HepG2 (cell line): ENCODE data around the gene WDR27. TPM values are rescaled to one million over a fixed set of nuclear protein-coding genes. Genes with fewer than 3 reads are reported as not detected.

Source experiments
- ATAC-seq: fragments of 200-7000 bp; cut with Tn5 transposase; 3 replicates; pipeline ENCODE4 v1.9.1; 2020; ENCODE audit warnings: mild to moderate bottlenecking, moderate library complexity
- BruUV-seq: library from RNA; stranded (reverse); fragments of 400-500 nt; replicated peaks from 2 replicates; lab custom pipeline; 2021; lab: Mats Ljungman, UMichigan
- CTCF ChIA-PET: fragments of 300-600 bp; formaldehyde crosslinking; extraction: SDS; loops from one replicate; lab custom pipeline; 2021; ENCODE audit warnings: low total read pairs, inconsistent platforms, low intra/inter-chr PET ratio; lab: Yijun Ruan, JAX
- POLR2A ChIA-PET: fragments of 350-600 bp; sonication (Branson Sonifier 250); formaldehyde crosslinking; loops from one replicate; lab custom pipeline; 2020; ENCODE audit warnings: antibody characterized with exemption, inconsistent platforms; lab: Yijun Ruan, JAX
- DNase-seq: peaks from one replicate; pipeline ENCODE4 v3.0.0-alpha.2; 2015; ENCODE audit warnings: low spot score
- FAIRE-seq: peaks from 3 replicates; lab custom pipeline; 2011; peaks lifted over from hg19 to GRCh38; lab: Jason Lieb, UNC
- H2AFZ ChIP-seq: one replicate; pipeline ENCODE4 v1.6.1; 2011; ENCODE audit warnings: low read length, inconsistent platforms
- H3K27ac ChIP-seq: fragments of 300-600 bp; 3 replicates; pipeline ENCODE4 v1.8.0; 2011; ENCODE audit warnings: mixed run types, mild to moderate bottlenecking, mixed read lengths, low read length, inconsistent platforms; ENCODE audit not compliant: insufficient read depth; ENCODE audit errors: extremely low read length
- H3K27me3 ChIP-seq, 2 experiments: fragments of 200-600 bp in 1 of 2; 2 replicates in 1 of 2; 3 replicates in 1 of 2; pipeline versions ENCODE4 v1.6.0 to v1.8.0; 2011; ENCODE audit warnings: low read length in 2 of 2, mild to moderate bottlenecking in 2 of 2, moderate library complexity in 2 of 2, inconsistent platforms in 1 of 2; ENCODE audit not compliant: insufficient read depth in 2 of 2, control insufficient read depth in 1 of 2
- H3K36me3 ChIP-seq, 2 experiments: fragments of 200-600 bp in 1 of 2; replicated peaks in 1 of 2; 2 replicates in 1 of 2; 3 replicates in 1 of 2; pipeline versions ENCODE4 v1.5.1 to v1.8.0; 2011; ENCODE audit warnings: low read length in 2 of 2, inconsistent platforms in 1 of 2; ENCODE audit not compliant: insufficient read depth in 2 of 2, control insufficient read depth in 1 of 2
- H3K4me1 ChIP-seq: 2 replicates; pipeline ENCODE4 v1.5.1; 2012; ENCODE audit warnings: low read length, inconsistent platforms; ENCODE audit not compliant: insufficient read depth
- H3K4me2 ChIP-seq: 2 replicates; pipeline ENCODE4 v1.6.0; 2011; ENCODE audit warnings: low read depth, low read length, inconsistent platforms
- H3K4me3 ChIP-seq, 3 experiments: fragments of 200-600 bp in 1 of 3; sonication (generic), shearing (Covaris generic) in 1 of 3; replicated peaks in 1 of 3; 2 replicates each; pipeline ENCODE4 v1.5.1; 2011 to 2016; ENCODE audit warnings: low read length in 3 of 3, inconsistent platforms in 2 of 3, low read depth in 2 of 3, mild to moderate bottlenecking in 2 of 3, control low read depth in 1 of 3, mixed read lengths in 1 of 3; ENCODE audit not compliant: insufficient read depth in 1 of 3
- H3K79me2 ChIP-seq: one replicate; pipeline ENCODE4 v1.6.1; 2011; ENCODE audit warnings: low read length, inconsistent platforms; ENCODE audit not compliant: insufficient read depth
- H3K9ac ChIP-seq: 2 replicates; pipeline ENCODE4 v1.6.0; 2011; ENCODE audit warnings: mild to moderate bottlenecking, low read depth, low read length, inconsistent platforms; ENCODE audit not compliant: insufficient read depth
- H3K9me3 ChIP-seq: 2 replicates; pipeline ENCODE4 v1.5.1; 2012; ENCODE audit warnings: mild to moderate bottlenecking, low read length
- H4K20me1 ChIP-seq: 2 replicates; pipeline ENCODE4 v1.6.0; 2011; ENCODE audit warnings: inconsistent platforms, mild to moderate bottlenecking, low read length, moderate library complexity; ENCODE audit not compliant: insufficient read depth
- CBX1 ChIP-seq: IDR thresholded peaks from one replicate; pipeline ENCODE4 v1.6.1; 2016; ENCODE audit warnings: antibody characterized with exemption, low read depth
- HNF4G ChIP-seq, 2 experiments: sonication (generic) in 1 of 2; formaldehyde crosslinking in 1 of 2; IDR thresholded peaks; 2 replicates each; pipeline versions ENCODE4 v1.4.0 to v1.6.1; 2011 to 2020; ENCODE audit warnings: borderline replicate concordance in 2 of 2, low read depth in 2 of 2, mild to moderate bottlenecking in 2 of 2, low read length in 1 of 2, missing genetic modification reagents in 1 of 2, moderate library complexity in 1 of 2
- SIX4 ChIP-seq: sonication (generic); formaldehyde crosslinking; IDR thresholded peaks from 2 replicates; pipeline ENCODE4 v1.4.0; 2020; ENCODE audit warnings: missing genetic modification reagents
- TBX3 ChIP-seq: fragments of 450-650 bp; IDR thresholded peaks from 2 replicates; pipeline ENCODE4 v1.6.1; 2017; ENCODE audit warnings: antibody characterized with exemption, mild to moderate bottlenecking, inconsistent platforms, borderline replicate concordance
- ZNF235 ChIP-seq: sonication (generic); formaldehyde crosslinking; IDR thresholded peaks from 2 replicates; pipeline ENCODE4 v1.8.1; 2023; ENCODE audit warnings: mild to moderate bottlenecking, missing genetic modification reagents, borderline replicate concordance
- ZNF34 ChIP-seq: sonication (generic); formaldehyde crosslinking; IDR thresholded peaks from 2 replicates; pipeline ENCODE4 v1.4.0; 2020; ENCODE audit warnings: mild to moderate bottlenecking, missing genetic modification reagents, borderline replicate concordance
- WGBS: methylation state at CpG from one replicate; pipeline ENCODE4 v1.1.6; 2017; ENCODE audit warnings: low lambda C conversion rate; 5-methylcytosine and 5-hydroxymethylcytosine counted together
- in situ Hi-C: cut with HindIII; loops from 2 replicates; pipeline ENCODE4 v1.10.0; 2017; ENCODE audit warnings: low pct_unique_long_range_greater_than_20kb; ENCODE audit not compliant: extremely low pct_ligation_motif_present
- intact Hi-C: fragments of 100-400 bp; cut with micrococcal nuclease; formaldehyde crosslinking; loops from one replicate; pipeline ENCODE4 v1.10.0; 2022; ENCODE audit not compliant: unreplicated experiment
- polyA plus RNA-seq, 8 experiments: library from polyadenylated mRNA; depleted of rRNA in 3 of 8; stranded (reverse) in 7 of 8; unstranded in 1 of 8; fragments of >200 nt; fragmentation: Illumina TruSeq in 4 of 8; extraction: Trizol in 4 of 8; gene quantifications; 2 replicates each; pipeline versions ENCODE4 v1.2.1 to v1.2.3, GENCODE V29; 2011 to 2016; ENCODE audit warnings: low read depth in 4 of 8, missing spikeins in 1 of 8, mixed read lengths in 1 of 8; ENCODE audit not compliant: insufficient read depth in 1 of 8
- total RNA-seq, 5 experiments: library from RNA; depleted of rRNA; stranded (reverse); fragments of >200 nt; fragmentation: Illumina TruSeq; extraction: Trizol; gene quantifications; 2 replicates each; pipeline ENCODE4 v1.2.3, GENCODE V29; 2016; ENCODE audit warnings: low read depth in 1 of 5
- TF ChIP-seq, protein P1 (sequence below): sonication (generic); formaldehyde crosslinking; IDR thresholded peaks from 2 replicates; pipeline ENCODE4 v1.8.1; 2023; ENCODE audit warnings: mild to moderate bottlenecking, missing genetic modification reagents

WDR27 gene
- total and polyA plus RNA-seq, 2 of the 13 experiments (the other 11 are each of a cell fraction or from before 2014, with no cell fraction given): 34.1 to 80.3 TPM

DNA sequence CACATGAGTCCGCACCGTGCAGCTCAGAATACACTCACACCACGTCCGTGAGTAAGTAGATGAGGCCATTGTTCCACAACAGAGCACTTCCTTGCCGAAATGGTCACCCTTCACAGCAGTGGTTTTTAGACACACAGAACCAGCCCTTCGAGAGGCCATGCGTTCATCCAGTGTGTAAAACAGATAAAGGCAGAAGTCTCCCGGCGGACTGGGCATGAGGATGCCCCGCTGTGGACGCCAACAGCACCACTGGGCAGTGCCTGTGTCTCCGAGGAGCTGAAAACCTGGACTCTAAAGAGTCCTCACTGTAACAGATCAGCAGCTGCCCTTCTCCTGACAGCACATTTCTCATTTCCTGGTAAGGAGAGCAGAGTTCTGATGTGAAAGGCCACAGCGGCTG is 75.2 kb downstream of the WDR27 start:
- POLR2A ChIA-PET: no interaction called here
- Histone ChIP-seq H3K27me3 (no peaks in the 10 kb centered on the region), H3K79me2 (no peaks in the 10 kb centered on the region), H4K20me1 (no peaks in the 10 kb centered on the region), H2AFZ (no peak overlapping the region), H3K27ac (no peak overlapping the region), H3K4me3 (no peak overlapping the region), H3K4me2 (no peak overlapping the region), H3K9ac (no peak overlapping the region), H3K4me1 (no peaks in the 10 kb centered on the region), H3K9me3 (no peaks in the 10 kb centered on the region), H3K36me3 (peaks cover 21 to 29% of the 10 kb centered on the region in 2 experiments; a peak in 4 of 5 replicates)
- CTCF ChIA-PET: no interaction called here
- DNase-seq: no peak
- no peak for FAIRE-seq
- BruUV-seq: no TSS peak
- intact Hi-C loops: no loop called here
- WGBS: 88% methylated on average over 12 of the region's 13 CpGs
- ATAC-seq: no peak
- TF ChIP-seq HNF4G (IDR thresholded peaks at IDR 0.05; ENCODE audit: borderline replicate concordance, low read depth, low read length) (no peak), HNF4G (CRISPR knock-in tag; IDR thresholded peaks at IDR 0.05; ENCODE audit: borderline replicate concordance, low read depth) (no peak), ZNF34 (CRISPR knock-in tag) (no peak), ZNF235 (CRISPR knock-in tag) (no peak), CBX1 (no peak), SIX4 (CRISPR knock-in tag) (no peak), TBX3 (no peak)
- TF ChIP-seq, protein P1, sequence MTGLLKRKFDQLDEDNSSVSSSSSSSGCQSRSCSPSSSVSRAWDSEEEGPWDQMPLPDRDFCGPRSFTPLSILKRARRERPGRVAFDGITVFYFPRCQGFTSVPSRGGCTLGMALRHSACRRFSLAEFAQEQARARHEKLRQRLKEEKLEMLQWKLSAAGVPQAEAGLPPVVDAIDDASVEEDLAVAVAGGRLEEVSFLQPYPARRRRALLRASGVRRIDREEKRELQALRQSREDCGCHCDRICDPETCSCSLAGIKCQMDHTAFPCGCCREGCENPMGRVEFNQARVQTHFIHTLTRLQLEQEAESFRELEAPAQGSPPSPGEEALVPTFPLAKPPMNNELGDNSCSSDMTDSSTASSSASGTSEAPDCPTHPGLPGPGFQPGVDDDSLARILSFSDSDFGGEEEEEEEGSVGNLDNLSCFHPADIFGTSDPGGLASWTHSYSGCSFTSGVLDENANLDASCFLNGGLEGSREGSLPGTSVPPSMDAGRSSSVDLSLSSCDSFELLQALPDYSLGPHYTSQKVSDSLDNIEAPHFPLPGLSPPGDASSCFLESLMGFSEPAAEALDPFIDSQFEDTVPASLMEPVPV (CRISPR knock-in tag): no peak
- TF ChIP-seq, all 625 proteins: peak for 0
- in situ Hi-C loops: no loop called here
